ENCODE data around the gene NUP210. TPM values are rescaled to one million over a fixed set of nuclear protein-coding genes. Genes with fewer than 3 reads are reported as not detected.

The NUP210 gene
- total and polyA plus RNA-seq, 2 experiments from 2014 or later, result 6.7 to 8.4 TPM

GRCh38 chr3:13300546-13301285, 119.4 kb downstream of the NUP210 start:
- H3K4me2 ChIP-seq, result no peak overlapping the region

GRCh38 chr3:13299531-13300155, 120.5 kb downstream of the NUP210 start:
- Histone ChIP-seq H3K27me3 (no peaks in the 10 kb centered on the region), H3K9me2 (replicated peaks; ENCODE audit: insufficient read depth) (no peaks in the 10 kb centered on the region), H3K4me3 (no peak overlapping the region), H3K9me3 (ENCODE audit: low read depth) (no peaks in the 10 kb centered on the region), H3K4me1 (ENCODE audit: insufficient read depth) (no peaks in the 10 kb centered on the region), H3K27ac (no peak overlapping the region), H3K79me2 (no peaks in the 10 kb centered on the region), H3K36me3 (replicated peaks; ENCODE audit: insufficient read depth, low read depth) (no peaks in the 10 kb centered on the region), H3K4me2 (no peak overlapping the region), H2AFZ (no peak overlapping the region), H4K20me1 (ENCODE audit: insufficient read depth, poor library complexity, severe bottlenecking) (no peaks in the 10 kb centered on the region)
- no peak for TF ChIP-seq CTCF (IDR thresholded peaks at IDR 0.05; ENCODE audit: poor library complexity)
- no peak for TF ChIP-seq EZH2 (IDR thresholded peaks at IDR 0.05; ENCODE audit: borderline replicate concordance)
- no peak for TF ChIP-seq EZH2phosphoT487 (IDR thresholded peaks at IDR 0.05; ENCODE audit: low read depth, severe bottlenecking, unreplicated experiment)
- WGBS (ENCODE audit: low lambda C conversion rate, missing lambda C conversion rate), result 86% methylated on average over 6 of the region's 7 CpGs
- no peak for DNase-seq (ENCODE audit: low spot score)

More at GRCh38 chr3:13300546-13301285, 119.4 kb downstream of the NUP210 start:
- H3K27me3 ChIP-seq, result no peaks in the 10 kb centered on the region
- H3K36me3 ChIP-seq (replicated peaks; ENCODE audit: insufficient read depth, low read depth), result no peaks in the 10 kb centered on the region
- TF ChIP-seq EZH2phosphoT487 (IDR thresholded peaks at IDR 0.05; ENCODE audit: low read depth, severe bottlenecking, unreplicated experiment) (no peak), EZH2 (IDR thresholded peaks at IDR 0.05; ENCODE audit: borderline replicate concordance) (no peak), CTCF (IDR thresholded peaks at IDR 0.05; ENCODE audit: poor library complexity) (no peak)
- no peak overlapping the region for H3K27ac ChIP-seq
- no peaks in the 10 kb centered on the region for H3K79me2 ChIP-seq
- H3K9me2 ChIP-seq (replicated peaks; ENCODE audit: insufficient read depth), result no peaks in the 10 kb centered on the region
- no peaks in the 10 kb centered on the region for H3K4me1 ChIP-seq (ENCODE audit: insufficient read depth)
- no peaks in the 10 kb centered on the region for H4K20me1 ChIP-seq (ENCODE audit: insufficient read depth, poor library complexity, severe bottlenecking)
- 94% methylated on average over 5 of the region's 5 CpGs for WGBS (ENCODE audit: low lambda C conversion rate, missing lambda C conversion rate)
- H3K4me3 ChIP-seq, result no peak overlapping the region
- no peak for DNase-seq (ENCODE audit: low spot score)
- no peaks in the 10 kb centered on the region for H3K9me3 ChIP-seq (ENCODE audit: low read depth)
- H2AFZ ChIP-seq, result no peak overlapping the region

- Histone ChIP-seq H3K9me2 (replicated peaks; ENCODE audit: insufficient read depth) (no peaks in the 10 kb centered on the region), H3K79me2 (no peaks in the 10 kb centered on the region), H3K9me3 (ENCODE audit: low read depth) (no peaks in the 10 kb centered on the region), H2AFZ (no peak overlapping the region), H3K4me1 (ENCODE audit: insufficient read depth) (no peaks in the 10 kb centered on the region), H3K4me3 (no peak overlapping the region), H3K36me3 (replicated peaks; ENCODE audit: insufficient read depth, low read depth) (no peaks in the 10 kb centered on the region), H3K4me2 (no peak overlapping the region), H4K20me1 (ENCODE audit: insufficient read depth, poor library complexity, severe bottlenecking) (no peaks in the 10 kb centered on the region), H3K27me3 (no peaks in the 10 kb centered on the region), H3K27ac (no peak overlapping the region)
- 46% methylated on average over 6 of the region's 6 CpGs for WGBS (ENCODE audit: low lambda C conversion rate, missing lambda C conversion rate)
- no peak for DNase-seq (ENCODE audit: low spot score)
- no peak for TF ChIP-seq EZH2 (IDR thresholded peaks at IDR 0.05; ENCODE audit: borderline replicate concordance)
- TF ChIP-seq CTCF (IDR thresholded peaks at IDR 0.05; ENCODE audit: poor library complexity), result no peak
- no peak for TF ChIP-seq EZH2phosphoT487 (IDR thresholded peaks at IDR 0.05; ENCODE audit: low read depth, severe bottlenecking, unreplicated experiment)
Measured at GRCh38 chr3:13296662-13297061, 123.5 kb downstream of the NUP210 start.
